Measurements from ENCODE around the gene HS3ST6. TPM values are rescaled to one million over a fixed set of nuclear protein-coding genes. Genes with fewer than 3 reads are reported as not detected.

Gene HS3ST6
- total and polyA plus RNA-seq, 2 of the 13 experiments (the other 11 are each of a cell fraction or from before 2014, with no cell fraction given) = not detected

DNA sequence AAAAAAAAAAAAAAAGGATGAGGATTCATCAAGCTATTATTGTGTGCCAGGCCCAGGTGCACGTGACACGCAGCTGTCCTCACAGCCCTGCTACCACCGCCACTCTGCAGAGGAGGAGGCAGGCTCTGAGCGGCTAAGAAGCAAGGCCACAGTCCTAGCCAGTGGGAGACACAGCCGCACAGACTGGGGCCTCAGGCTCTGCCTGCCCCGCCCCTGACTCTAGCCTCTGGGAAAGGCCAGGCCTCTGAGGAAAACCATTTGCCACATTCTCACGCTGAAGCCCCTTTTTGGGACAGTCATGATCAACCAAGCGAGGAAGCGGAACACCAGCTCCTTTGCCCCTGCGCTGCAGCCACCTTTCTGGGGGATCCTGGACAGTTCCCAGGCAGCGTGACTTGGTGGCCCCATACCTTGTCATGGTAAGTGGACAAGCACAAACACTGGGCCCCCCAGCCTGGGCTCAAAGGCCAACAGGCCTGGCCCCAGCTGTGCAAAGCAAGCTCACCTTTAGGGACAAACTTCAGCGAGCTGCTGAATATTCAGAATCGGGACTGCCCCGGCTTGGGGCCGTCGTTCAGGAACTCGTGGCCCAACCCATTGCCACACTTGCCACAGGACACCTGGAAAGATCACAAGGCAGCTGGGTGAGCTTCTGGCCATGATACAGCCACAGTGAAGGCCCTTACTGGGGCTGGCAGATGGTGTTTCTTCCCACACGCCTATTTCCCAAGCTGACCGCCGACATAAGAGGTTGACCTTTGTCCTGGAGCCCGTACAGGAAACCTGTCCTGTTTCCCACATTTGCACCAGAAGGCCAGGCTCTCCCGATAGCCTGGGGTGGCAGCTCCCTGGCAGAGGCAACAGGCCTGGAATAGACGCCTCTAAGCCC, 22.3 kb upstream of the HS3ST6 start (continued):
- TF ChIP-seq ZNF672 (CRISPR knock-in tag; IDR thresholded peaks at IDR 0.05) (0 out of 2 replicates have a peak, but pooled peaks have one; percentile 33), KMT2A (CRISPR knock-in tag; IDR thresholded peaks at IDR 0.05) (no peak; the same call in none of the 2 replicates), SRF (IDR thresholded peaks at IDR 0.05; ENCODE audit: low read depth, low read length) (no peak), PPARG (CRISPR knock-in tag; conservative IDR thresholded peaks at IDR 0.05) (no peak; the same call in 1 of the 2 replicates), ZKSCAN8 (CRISPR knock-in tag; IDR thresholded peaks at IDR 0.05; ENCODE audit: borderline replicate concordance) (0 out of 2 replicates have a peak, but pooled peaks have one; percentile 57), ZNF354B (CRISPR knock-in tag; IDR thresholded peaks at IDR 0.05) (no peak), ZC3H13 (CRISPR knock-in tag; IDR thresholded peaks at IDR 0.05) (no peak; the same call in none of the 2 replicates), ZNF432 (CRISPR knock-in tag; IDR thresholded peaks at IDR 0.05; ENCODE audit: borderline replicate concordance) (no peak), ARNT2 (CRISPR knock-in tag; IDR thresholded peaks at IDR 0.05; ENCODE audit: low read depth) (peak; percentile 72), ZMAT3 (CRISPR knock-in tag; conservative IDR thresholded peaks at IDR 0.05) (peak; percentile 75)
- TF ChIP-seq, protein P1, sequence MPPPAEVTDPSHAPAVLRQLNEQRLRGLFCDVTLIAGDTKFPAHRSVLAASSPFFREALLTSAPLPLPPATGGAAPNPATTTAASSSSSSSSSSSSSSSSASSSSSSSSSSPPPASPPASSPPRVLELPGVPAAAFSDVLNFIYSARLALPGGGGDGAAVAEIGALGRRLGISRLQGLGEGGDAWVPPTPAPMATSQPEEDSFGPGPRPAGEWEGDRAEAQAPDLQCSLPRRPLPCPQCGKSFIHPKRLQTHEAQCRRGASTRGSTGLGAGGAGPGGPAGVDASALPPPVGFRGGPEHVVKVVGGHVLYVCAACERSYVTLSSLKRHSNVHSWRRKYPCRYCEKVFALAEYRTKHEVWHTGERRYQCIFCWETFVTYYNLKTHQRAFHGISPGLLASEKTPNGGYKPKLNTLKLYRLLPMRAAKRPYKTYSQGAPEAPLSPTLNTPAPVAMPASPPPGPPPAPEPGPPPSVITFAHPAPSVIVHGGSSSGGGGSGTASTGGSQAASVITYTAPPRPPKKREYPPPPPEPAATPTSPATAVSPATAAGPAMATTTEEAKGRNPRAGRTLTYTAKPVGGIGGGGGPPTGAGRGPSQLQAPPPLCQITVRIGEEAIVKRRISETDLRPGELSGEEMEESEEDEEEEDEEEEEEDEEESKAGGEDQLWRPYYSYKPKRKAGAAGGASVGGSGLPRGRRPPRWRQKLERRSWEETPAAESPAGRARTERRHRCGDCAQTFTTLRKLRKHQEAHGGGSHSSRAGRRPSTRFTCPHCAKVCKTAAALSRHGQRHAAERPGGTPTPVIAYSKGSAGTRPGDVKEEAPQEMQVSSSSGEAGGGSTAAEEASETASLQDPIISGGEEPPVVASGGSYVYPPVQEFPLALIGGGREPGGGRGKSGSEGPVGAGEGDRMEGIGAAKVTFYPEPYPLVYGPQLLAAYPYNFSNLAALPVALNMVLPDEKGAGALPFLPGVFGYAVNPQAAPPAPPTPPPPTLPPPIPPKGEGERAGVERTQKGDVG (CRISPR knock-in tag; IDR thresholded peaks at IDR 0.05; ENCODE audit: borderline replicate concordance) = no peak; the same call in 1 of the 2 replicates
- TF ChIP-seq, protein P2, sequence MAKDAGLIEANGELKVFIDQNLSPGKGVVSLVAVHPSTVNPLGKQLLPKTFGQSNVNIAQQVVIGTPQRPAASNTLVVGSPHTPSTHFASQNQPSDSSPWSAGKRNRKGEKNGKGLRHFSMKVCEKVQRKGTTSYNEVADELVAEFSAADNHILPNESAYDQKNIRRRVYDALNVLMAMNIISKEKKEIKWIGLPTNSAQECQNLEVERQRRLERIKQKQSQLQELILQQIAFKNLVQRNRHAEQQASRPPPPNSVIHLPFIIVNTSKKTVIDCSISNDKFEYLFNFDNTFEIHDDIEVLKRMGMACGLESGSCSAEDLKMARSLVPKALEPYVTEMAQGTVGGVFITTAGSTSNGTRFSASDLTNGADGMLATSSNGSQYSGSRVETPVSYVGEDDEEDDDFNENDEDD (CRISPR knock-in tag; IDR thresholded peaks at IDR 0.05; ENCODE audit: borderline replicate concordance) = 0 out of 2 replicates have a peak, but pooled peaks have one; percentile 14
- TF ChIP-seq, protein P3, sequence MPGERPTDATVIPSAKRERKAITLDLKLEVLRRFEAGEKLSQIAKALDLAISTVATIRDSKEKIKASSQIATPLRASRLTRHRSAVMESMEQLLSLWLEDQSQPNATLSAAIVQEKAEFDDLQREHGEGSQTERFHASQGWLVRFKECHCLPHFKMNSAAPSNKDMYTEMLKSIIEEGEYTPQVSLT (CRISPR knock-in tag; IDR thresholded peaks at IDR 0.05; ENCODE audit: borderline replicate concordance, low read depth) = no peak
- TF ChIP-seq, protein P4, sequence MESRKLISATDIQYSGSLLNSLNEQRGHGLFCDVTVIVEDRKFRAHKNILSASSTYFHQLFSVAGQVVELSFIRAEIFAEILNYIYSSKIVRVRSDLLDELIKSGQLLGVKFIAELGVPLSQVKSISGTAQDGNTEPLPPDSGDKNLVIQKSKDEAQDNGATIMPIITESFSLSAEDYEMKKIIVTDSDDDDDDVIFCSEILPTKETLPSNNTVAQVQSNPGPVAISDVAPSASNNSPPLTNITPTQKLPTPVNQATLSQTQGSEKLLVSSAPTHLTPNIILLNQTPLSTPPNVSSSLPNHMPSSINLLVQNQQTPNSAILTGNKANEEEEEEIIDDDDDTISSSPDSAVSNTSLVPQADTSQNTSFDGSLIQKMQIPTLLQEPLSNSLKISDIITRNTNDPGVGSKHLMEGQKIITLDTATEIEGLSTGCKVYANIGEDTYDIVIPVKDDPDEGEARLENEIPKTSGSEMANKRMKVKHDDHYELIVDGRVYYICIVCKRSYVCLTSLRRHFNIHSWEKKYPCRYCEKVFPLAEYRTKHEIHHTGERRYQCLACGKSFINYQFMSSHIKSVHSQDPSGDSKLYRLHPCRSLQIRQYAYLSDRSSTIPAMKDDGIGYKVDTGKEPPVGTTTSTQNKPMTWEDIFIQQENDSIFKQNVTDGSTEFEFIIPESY (CRISPR knock-in tag; IDR thresholded peaks at IDR 0.05) = no peak
- TF ChIP-seq, protein P5, sequence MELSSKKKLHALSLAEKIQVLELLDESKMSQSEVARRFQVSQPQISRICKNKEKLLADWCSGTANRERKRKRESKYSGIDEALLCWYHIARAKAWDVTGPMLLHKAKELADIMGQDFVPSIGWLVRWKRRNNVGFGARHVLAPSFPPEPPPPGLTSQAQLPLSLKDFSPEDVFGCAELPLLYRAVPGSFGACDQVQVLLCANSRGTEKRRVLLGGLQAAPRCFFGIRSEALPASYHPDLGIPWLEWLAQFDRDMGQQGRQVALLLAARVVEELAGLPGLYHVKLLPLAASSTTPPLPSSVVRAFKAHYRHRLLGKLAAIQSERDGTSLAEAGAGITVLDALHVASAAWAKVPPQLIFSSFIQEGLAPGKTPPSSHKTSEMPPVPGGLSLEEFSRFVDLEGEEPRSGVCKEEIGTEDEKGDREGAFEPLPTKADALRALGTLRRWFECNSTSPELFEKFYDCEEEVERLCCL (CRISPR knock-in tag; IDR thresholded peaks at IDR 0.05; ENCODE audit: borderline replicate concordance) = 0 out of 2 replicates have a peak, but pooled peaks have one; percentile 52
- TF ChIP-seq, protein P6, sequence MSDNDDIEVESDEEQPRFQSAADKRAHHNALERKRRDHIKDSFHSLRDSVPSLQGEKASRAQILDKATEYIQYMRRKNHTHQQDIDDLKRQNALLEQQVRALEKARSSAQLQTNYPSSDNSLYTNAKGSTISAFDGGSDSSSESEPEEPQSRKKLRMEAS (IDR thresholded peaks at IDR 0.05) = peak; percentile 75
- TF ChIP-seq, protein P7, sequence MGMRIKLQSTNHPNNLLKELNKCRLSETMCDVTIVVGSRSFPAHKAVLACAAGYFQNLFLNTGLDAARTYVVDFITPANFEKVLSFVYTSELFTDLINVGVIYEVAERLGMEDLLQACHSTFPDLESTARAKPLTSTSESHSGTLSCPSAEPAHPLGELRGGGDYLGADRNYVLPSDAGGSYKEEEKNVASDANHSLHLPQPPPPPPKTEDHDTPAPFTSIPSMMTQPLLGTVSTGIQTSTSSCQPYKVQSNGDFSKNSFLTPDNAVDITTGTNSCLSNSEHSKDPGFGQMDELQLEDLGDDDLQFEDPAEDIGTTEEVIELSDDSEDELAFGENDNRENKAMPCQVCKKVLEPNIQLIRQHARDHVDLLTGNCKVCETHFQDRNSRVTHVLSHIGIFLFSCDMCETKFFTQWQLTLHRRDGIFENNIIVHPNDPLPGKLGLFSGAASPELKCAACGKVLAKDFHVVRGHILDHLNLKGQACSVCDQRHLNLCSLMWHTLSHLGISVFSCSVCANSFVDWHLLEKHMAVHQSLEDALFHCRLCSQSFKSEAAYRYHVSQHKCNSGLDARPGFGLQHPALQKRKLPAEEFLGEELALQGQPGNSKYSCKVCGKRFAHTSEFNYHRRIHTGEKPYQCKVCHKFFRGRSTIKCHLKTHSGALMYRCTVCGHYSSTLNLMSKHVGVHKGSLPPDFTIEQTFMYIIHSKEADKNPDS (CRISPR knock-in tag; IDR thresholded peaks at IDR 0.05) = no peak
